MM.1S (cell line): ENCODE data around the gene CAMK2A.

Experiments
- DNase-seq: peaks from one replicate; pipeline ENCODE4 v3.0.0-alpha.2; 2015
- H2AFZ ChIP-seq: fragments of 300-600 bp; sonication (generic); 2 replicates; pipeline ENCODE4 v1.6.0; 2016; ENCODE audit warnings: antibody characterized with exemption, low read length
- H3F3A ChIP-seq: fragments of 300-600 bp; sonication (generic); 2 replicates; pipeline ENCODE4 v1.6.1; 2016; ENCODE audit warnings: mild to moderate bottlenecking, antibody characterized with exemption, low read length, moderate library complexity, mixed read lengths; ENCODE audit not compliant: insufficient read depth
- H3K27ac ChIP-seq: fragments of 300-600 bp; sonication (generic); 2 replicates; pipeline ENCODE4 v1.5.1; 2016; ENCODE audit warnings: mild to moderate bottlenecking, low read length
- H3K27me3 ChIP-seq: fragments of 300-600 bp; sonication (generic); replicated peaks from 2 replicates; pipeline ENCODE4 v1.6.0; 2016; ENCODE audit warnings: low read length; ENCODE audit not compliant: insufficient read depth
- H3K36me3 ChIP-seq: fragments of 300-600 bp; sonication (generic); replicated peaks from 2 replicates; pipeline ENCODE4 v1.6.1; 2016; ENCODE audit warnings: mild to moderate bottlenecking, low read length, mixed read lengths; ENCODE audit not compliant: insufficient read depth
- H3K4me1 ChIP-seq: fragments of 300-600 bp; sonication (generic); 2 replicates; pipeline ENCODE4 v1.6.1; 2016; ENCODE audit warnings: low read length, mixed read lengths
- H3K4me2 ChIP-seq: fragments of 300-600 bp; sonication (generic); 2 replicates; pipeline ENCODE4 v1.6.0; 2016; ENCODE audit warnings: low read depth, low read length
- H3K4me3 ChIP-seq: fragments of 300-600 bp; sonication (generic); 2 replicates; pipeline ENCODE4 v1.5.1; 2016; ENCODE audit warnings: low read length, mixed read lengths
- H3K79me2 ChIP-seq: fragments of 300-600 bp; sonication (generic); 2 replicates; pipeline ENCODE4 v1.6.1; 2016; ENCODE audit warnings: mixed run types, low read length, mixed read lengths
- H3K9ac ChIP-seq: fragments of 300-600 bp; sonication (generic); 2 replicates; pipeline ENCODE4 v1.6.1; 2016; ENCODE audit warnings: low read length, mixed read lengths
- H3K9me2 ChIP-seq: fragments of 300-600 bp; sonication (generic); replicated peaks from 2 replicates; pipeline ENCODE4 v1.6.1; 2016; ENCODE audit warnings: mild to moderate bottlenecking, low read length, mixed read lengths; ENCODE audit not compliant: insufficient read depth
- H3K9me3 ChIP-seq: fragments of 300-600 bp; sonication (generic); replicated peaks from 2 replicates; pipeline ENCODE4 v1.6.1; 2016; ENCODE audit warnings: mild to moderate bottlenecking, low read length, mixed read lengths; ENCODE audit not compliant: insufficient read depth
- H4K20me1 ChIP-seq: fragments of 300-600 bp; sonication (generic); 2 replicates; pipeline ENCODE4 v1.6.1; 2016; ENCODE audit warnings: mild to moderate bottlenecking, low read length, moderate library complexity, mixed read lengths; ENCODE audit not compliant: insufficient read depth
- CTCF ChIP-seq: fragments of 300-600 bp; sonication (generic); IDR thresholded peaks from 2 replicates; pipeline ENCODE4 v1.5.1; 2016; ENCODE audit warnings: antibody characterized with exemption, low read length, mixed read lengths
- EZH2 ChIP-seq: fragments of 300-600 bp; sonication (generic); optimal IDR thresholded peaks from 2 replicates; pipeline ENCODE3; 2017; ENCODE audit warnings: low read depth, mild to moderate bottlenecking, antibody characterized with exemption, low read length, mixed read lengths
- EZH2phosphoT487 ChIP-seq: fragments of 300-600 bp; sonication (generic); IDR thresholded peaks from 2 replicates; pipeline ENCODE4 v1.6.1; 2018; ENCODE audit warnings: antibody characterized with exemption, low read length

The CAMK2A gene

GRCh38 chr5:150239099-150239793, 50.3 kb downstream of the CAMK2A start:
- Histone ChIP-seq H3K79me2 (no peaks in the 10 kb centered on the region), H4K20me1 (no peaks in the 10 kb centered on the region), H3K4me1 (no peaks in the 10 kb centered on the region), H3K9me3 (no peaks in the 10 kb centered on the region), H2AFZ (no peak overlapping the region), H3K9me2 (no peaks in the 10 kb centered on the region), H3K27me3 (no peaks in the 10 kb centered on the region), H3K9ac (no peak overlapping the region), H3F3A (no peaks in the 10 kb centered on the region), H3K36me3 (no peaks in the 10 kb centered on the region), H3K27ac (no peak overlapping the region), H3K4me2 (no peak overlapping the region), H3K4me3 (no peak overlapping the region)
- DNase-seq: no peak
- TF ChIP-seq CTCF (no peak), EZH2 (no peak), EZH2phosphoT487 (no peak)

- Histone ChIP-seq H3F3A (no peaks in the 10 kb centered on the region), H3K9me2 (no peaks in the 10 kb centered on the region), H4K20me1 (no peaks in the 10 kb centered on the region), H3K4me1 (no peaks in the 10 kb centered on the region), H3K27ac (no peak overlapping the region), H3K79me2 (no peaks in the 10 kb centered on the region), H2AFZ (no peak overlapping the region), H3K36me3 (no peaks in the 10 kb centered on the region), H3K4me3 (no peak overlapping the region), H3K9ac (no peak overlapping the region), H3K4me2 (no peak overlapping the region), H3K9me3 (no peaks in the 10 kb centered on the region), H3K27me3 (no peaks in the 10 kb centered on the region)
- no peak for TF ChIP-seq EZH2
- no peak for TF ChIP-seq EZH2phosphoT487
- TF ChIP-seq CTCF: no peak
- no peak for DNase-seq
These were observed 50.9 kb downstream of the CAMK2A start for GRCh38 chr5:150238646-150239045.

- Histone ChIP-seq H3K4me2 (no peak overlapping the region), H3K9me3 (no peaks in the 10 kb centered on the region), H2AFZ (no peak overlapping the region), H3K9me2 (no peaks in the 10 kb centered on the region), H3K79me2 (no peaks in the 10 kb centered on the region), H3K4me3 (no peak overlapping the region), H3K27ac (no peak overlapping the region), H3K9ac (no peak overlapping the region), H3F3A (no peaks in the 10 kb centered on the region), H3K36me3 (no peaks in the 10 kb centered on the region), H4K20me1 (no peaks in the 10 kb centered on the region), H3K4me1 (no peaks in the 10 kb centered on the region), H3K27me3 (no peaks in the 10 kb centered on the region)
- DNase-seq: no peak
- TF ChIP-seq EZH2phosphoT487: no peak
- no peak for TF ChIP-seq CTCF
- no peak for TF ChIP-seq EZH2
These were observed 52.4 kb downstream of the CAMK2A start for GRCh38 chr5:150236981-150237754.
